ENCODE results near the gene GRAMD1A. TPM values are rescaled to one million over a fixed set of nuclear protein-coding genes. Genes with fewer than 3 reads are reported as not detected.

GRAMD1A gene
- total RNA-seq, 1 experiment from 2014 or later: 125 TPM

DNA sequence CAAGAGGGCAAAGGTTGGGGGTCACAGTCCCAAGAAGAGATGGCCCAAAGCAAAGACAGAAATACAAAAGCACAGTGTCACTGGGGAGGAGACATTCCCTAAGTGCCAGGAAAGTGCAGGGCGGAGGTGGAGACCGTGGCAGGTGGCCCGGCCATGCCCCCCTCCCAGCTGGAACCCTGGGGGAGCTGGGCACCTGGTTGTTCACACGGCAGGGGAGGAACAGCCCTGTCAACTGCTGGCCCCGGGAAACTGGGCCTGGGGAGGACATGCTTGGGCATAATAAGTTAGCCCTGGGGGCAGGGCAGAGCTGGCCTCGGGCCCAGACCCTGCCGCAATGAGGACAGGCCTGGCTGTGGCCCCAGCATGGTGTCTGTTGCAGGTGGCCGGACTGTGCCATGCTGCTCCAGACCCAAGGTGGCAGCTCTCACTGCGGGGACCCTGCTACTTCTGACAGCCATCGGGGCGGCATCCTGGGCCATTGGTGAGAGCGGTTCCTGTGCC lies 48.8 kb downstream of the GRAMD1A start:
- peaks cover 2% of the 10 kb centered on the region for H3K27me3 Mint-ChIP-seq (ENCODE audit: low read depth)
- H3K79me2 ChIP-seq (ENCODE audit: insufficient read depth, low read length): no peaks in the 10 kb centered on the region
- H3K36me3 Mint-ChIP-seq (ENCODE audit: insufficient read depth in 1 of 3, low read depth in 3 of 3): peaks cover 4 to 15% (median 10%) of the 10 kb centered on the region in 3 experiments; a peak in 4 of 7 replicates
- H3K4me1 Mint-ChIP-seq: peaks cover 22 to 31% of the 10 kb centered on the region in 2 experiments
- H3K27ac ChIP-seq (ENCODE audit: insufficient read length, low read depth, low read length): no peak overlapping the region
- H4K8ac ChIP-seq (replicated peaks; ENCODE audit: insufficient read length, low read depth, low read length): no peak overlapping the region
- H2BK120ac ChIP-seq (ENCODE audit: low read depth, low read length, poor library complexity, severe bottlenecking): no peak overlapping the region
- H3K27me3 ChIP-seq (ENCODE audit: insufficient read depth, low read length): no peaks in the 10 kb centered on the region
- no peak overlapping the region for H4K5ac ChIP-seq (ENCODE audit: insufficient read length, low read depth, low read length)
- no peak overlapping the region for H3K56ac ChIP-seq (ENCODE audit: insufficient read length, low read depth, low read length)
- H2AFZ ChIP-seq (ENCODE audit: low read length): no peak overlapping the region
- no peak overlapping the region for H2BK15ac ChIP-seq (ENCODE audit: low read depth, low read length)
- no peaks in the 10 kb centered on the region for H3K79me1 ChIP-seq (ENCODE audit: insufficient read depth, low read depth, low read length, poor library complexity, severe bottlenecking)
- H2BK12ac ChIP-seq (ENCODE audit: insufficient read length, low read depth, low read length): no peak overlapping the region
- peak; percentile 25 for DNase-seq
- H2BK5ac ChIP-seq (ENCODE audit: insufficient read length, low read length): no peak overlapping the region
- H3K4me1 ChIP-seq (ENCODE audit: insufficient read depth, low read length): peaks cover 5% of the 10 kb centered on the region; the same call in 1 of the 2 replicates
- no peaks in the 10 kb centered on the region for H3K9me3 ChIP-seq (ENCODE audit: control insufficient read depth, low read depth, low read length)
- WGBS (ENCODE audit: extremely low coverage, insufficient read length, low lambda C conversion rate): no CpG with 5 or more reads among the region's 12 CpGs
- no peak overlapping the region for H3K9ac ChIP-seq (ENCODE audit: extremely low read depth, insufficient read length, low read length)
- TF ChIP-seq CTCF (conservative IDR thresholded peaks at IDR 0.05): no peak
- H3K23me2 ChIP-seq (ENCODE audit: insufficient read length, low read depth, low read length, poor library complexity, severe bottlenecking): no peaks in the 10 kb centered on the region
- no peak overlapping the region for H2AK5ac ChIP-seq (ENCODE audit: insufficient read length, low read length)
- no peak overlapping the region; the same call in 1 of the 2 replicates for H3K14ac ChIP-seq (ENCODE audit: insufficient read depth, low read length)
- H4K91ac ChIP-seq (ENCODE audit: insufficient read length, low read depth, low read length): no peak overlapping the region
- H3K4ac ChIP-seq (ENCODE audit: low read depth, low read length): no peak overlapping the region
- no peak overlapping the region for H3K23ac ChIP-seq (ENCODE audit: insufficient read length, low read depth, low read length)
- no peak overlapping the region for H3T11ph ChIP-seq (ENCODE audit: low read length)
- H3K9me3 Mint-ChIP-seq: no peaks in the 10 kb centered on the region
- peak overlapping the region in 2 of 3 experiments; percentile 2 to 19; a peak in 1 of 7 replicates for H3K27ac Mint-ChIP-seq
- no peak overlapping the region for H3K4me3 Mint-ChIP-seq
- no peak overlapping the region for H3K18ac ChIP-seq (ENCODE audit: insufficient read length, low read depth, low read length)
- H3K4me2 ChIP-seq (ENCODE audit: insufficient read depth, insufficient read length, low read length): no peak overlapping the region
- H2BK20ac ChIP-seq (ENCODE audit: low read depth, low read length, poor library complexity, severe bottlenecking): no peak overlapping the region
- H4K20me1 ChIP-seq (ENCODE audit: control insufficient read depth, insufficient read depth, insufficient read length): peaks cover 4% of the 10 kb centered on the region
